Measurements from ENCODE around the gene APOO.
"Not testable (repeated sequence)": the region's sequence is repeated elsewhere in the genome, so short reads cannot be mapped to it uniquely, and the experiment has no call there.

Gene APOO

DNA sequence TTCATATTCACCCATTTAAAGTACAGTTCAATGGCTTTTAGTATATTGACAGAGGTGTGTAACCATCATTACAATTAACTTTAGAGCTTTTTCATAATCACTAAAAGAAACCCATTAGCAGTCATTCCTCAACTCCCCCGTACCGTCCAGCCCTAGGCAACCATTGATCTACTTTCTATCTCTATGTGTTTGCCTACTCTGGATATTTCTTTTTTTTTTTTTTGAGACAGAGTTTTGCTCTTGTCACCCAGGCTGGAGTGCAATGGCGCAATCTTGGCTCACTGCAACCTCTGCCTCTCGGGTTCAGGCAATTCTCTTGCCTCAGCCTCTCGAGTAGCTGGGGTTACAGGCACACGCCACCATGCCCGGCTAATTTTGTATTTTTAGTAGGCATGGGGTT lies 48.5 kb downstream of the APOO start:
- not testable (repeated sequence) for DNase-seq (ENCODE audit: low read depth)

DNA sequence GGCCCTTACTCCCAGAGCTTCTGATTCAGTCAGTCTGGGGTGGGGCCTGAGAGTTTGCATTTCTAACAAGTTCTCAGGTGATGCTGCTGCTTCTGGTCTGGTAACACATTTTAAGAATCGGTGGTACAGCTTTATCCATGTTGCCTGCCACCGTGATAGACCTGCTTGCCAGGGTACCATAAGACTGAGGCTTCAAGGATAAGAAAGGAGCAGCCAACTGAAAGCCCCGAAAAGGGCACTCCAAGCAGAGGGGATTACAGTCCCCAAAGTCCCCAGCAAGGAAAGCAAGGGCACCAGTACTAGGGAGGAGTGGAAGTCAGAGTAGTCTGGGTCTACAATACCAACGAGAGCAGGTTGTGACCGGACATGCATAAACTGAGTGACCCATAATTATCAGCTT lies 49.8 kb downstream of the APOO start:
- no peak for DNase-seq (ENCODE audit: low read depth)

DNA sequence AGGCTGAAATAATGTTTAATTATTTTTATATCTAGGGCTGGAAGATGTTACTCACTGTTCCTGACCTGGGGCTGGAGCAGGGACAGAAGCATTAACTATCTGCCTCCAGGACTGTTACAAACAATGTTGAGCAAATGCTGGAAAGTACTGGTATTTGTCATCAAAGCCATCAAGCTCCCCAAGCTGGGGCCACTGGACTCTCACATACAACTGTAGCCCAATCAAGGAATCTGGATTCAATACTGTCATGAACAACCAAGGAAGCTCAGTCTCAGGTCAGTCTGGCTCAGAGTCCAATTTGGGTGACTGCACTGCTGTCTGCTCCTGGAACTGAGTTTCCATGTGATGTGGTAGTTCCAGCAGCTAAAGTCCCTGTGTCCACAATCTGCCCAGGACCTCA lies 50.4 kb downstream of the APOO start:
- DNase-seq (ENCODE audit: low read depth), result no peak

DNA sequence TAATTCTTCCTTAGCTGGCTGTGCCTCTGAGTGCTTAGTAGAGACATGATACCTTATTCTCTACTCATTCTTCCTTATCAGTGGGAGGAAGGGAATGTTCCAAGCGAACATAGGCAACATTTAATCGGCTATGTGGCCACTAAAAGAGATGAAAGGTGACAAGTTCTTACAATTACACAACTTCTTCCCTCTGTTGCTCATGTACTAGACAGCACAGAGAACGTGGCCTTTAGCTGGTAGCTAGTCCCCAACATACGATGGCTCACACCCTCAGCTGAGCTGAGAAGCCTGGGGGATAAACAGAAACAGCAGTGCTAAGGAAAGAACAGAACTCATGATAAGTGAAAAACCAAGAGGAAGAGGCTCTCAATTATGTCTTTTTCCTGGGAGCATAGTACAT lies 52.2 kb downstream of the APOO start:
- no peak for DNase-seq (ENCODE audit: low read depth)

DNA sequence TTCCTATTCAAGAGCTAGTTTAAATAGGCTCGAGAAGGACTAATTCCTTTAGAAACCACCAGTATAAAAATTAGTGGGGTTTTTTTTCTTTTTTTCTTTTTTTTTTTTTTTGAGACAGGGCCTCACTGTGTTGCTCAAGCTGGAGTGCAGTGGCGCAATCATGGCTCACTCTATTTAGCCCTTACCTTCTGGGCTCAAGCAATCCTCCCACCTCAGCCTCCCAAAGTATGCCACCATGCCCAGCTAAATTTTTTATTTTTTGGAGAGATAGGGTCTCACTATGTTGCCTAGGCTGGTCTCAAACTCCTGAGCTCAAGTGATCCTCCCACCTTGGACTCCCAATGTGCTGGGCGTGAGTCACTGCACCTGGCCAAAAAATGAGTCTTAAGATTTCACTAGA lies 52.8 kb downstream of the APOO start:
- no peak for DNase-seq (ENCODE audit: low read depth)

DNA sequence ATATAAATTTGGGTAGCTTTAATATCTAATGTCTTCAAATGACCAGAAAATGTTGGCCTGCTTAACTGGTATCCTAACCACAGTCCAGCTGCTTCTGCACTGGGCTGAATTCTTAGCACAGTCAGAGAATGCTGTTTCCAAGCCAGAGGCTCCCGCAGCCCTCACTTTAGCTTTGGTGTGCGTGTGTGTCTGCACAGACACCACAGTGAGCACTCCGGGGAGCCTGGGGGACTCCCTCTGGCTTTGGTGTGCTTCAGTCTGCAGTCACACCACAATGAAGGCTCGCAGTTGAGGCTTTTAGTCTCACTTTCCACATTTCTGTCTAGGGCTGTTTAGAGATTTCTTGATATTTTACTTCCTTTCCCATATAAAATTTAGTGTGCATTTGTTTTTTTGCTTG lies 53.6 kb downstream of the APOO start:
- DNase-seq (ENCODE audit: low read depth), result no peak

DNA sequence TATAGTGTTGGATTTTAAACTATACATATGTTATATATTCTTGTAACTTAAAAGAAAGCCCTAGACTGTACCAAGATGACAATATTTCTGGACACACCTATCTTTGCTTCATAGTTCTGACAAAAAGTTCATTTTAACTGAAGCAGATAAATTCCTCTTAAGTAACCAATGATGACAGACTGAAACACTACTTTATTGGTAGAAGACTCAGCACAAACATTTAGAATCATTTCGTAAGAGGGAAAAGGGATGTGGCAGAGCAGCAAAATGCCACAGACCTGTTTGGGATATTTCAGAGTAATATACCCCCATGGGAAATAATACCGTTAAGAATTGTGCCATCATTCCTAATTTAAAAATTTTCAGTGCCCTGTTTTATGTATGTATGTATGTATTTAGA lies 56.2 kb downstream of the APOO start:
- no peak for DNase-seq (ENCODE audit: low read depth)

DNA sequence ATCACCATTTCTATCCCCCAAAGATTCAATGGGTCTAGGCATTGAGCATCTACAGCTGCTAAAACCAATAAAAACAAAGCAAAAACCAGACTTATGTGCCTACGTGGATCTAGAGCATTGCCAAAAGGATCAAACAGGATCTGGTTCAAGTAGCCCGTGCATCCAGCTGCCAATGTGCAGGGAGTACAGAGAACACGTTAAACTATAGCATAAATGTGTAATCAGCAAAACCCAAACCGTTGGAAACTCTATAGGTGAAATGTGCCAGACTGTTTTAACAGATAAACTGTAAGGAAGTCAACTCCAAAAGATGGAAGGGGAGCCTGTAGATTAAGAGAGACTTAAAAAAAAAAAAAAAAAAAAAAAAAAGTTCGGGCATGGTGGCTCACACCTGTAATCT lies 58.5 kb downstream of the APOO start:
- no peak for DNase-seq (ENCODE audit: low read depth)

DNA sequence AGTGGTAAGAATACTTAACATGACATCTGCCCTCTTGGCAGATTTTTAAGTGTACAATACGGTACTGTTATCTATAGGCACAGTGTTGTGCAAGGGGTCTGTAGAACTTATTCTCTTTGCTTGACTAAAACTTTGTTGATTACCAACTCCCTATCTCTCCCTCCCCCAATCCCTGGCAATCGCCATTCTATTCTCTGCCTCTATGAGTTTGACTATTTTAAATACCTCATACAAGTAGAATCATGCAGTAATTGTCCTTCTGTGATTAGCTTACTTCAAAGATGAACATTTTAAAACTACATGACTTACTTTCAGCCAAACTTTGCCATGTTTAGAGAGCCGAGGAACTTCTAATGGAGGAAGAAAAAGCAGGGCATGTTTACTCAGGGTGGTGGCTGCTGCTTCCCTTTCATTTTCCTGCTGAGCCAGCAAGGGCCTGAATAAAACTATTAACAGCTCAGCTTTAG lies 62.4 kb downstream of the APOO start:
- no peak for DNase-seq (ENCODE audit: low read depth)

DNA sequence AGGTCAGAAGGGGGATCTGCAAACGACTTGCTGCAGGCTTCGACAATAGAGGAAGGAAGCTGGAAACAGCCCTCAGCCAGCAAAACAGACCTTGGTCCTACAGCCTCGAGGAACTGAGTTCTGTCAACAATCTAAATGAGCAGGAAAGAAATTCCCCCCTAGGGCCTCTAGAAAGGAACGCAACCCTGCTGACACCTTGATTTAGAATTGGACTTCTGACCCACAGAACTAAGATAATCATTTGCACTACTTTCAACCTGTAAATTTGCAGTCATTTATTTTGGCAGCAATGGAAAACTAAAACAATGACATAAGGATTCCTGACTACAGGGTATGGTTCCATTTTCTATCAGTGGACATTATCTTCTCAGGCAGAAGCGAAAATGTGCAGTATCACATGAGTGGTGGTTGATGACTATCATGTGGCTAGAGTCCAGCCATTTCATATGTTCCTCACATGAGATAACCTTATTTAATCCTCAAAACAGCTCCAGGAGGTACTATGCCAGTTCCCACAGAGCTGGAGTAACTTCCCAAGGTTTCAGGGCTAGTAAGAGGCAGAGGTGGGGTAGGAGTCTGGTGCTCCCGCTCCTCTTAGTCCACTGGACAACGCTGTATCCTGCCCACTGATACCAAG lies 63.1 kb downstream of the APOO start:
- DNase-seq (ENCODE audit: low read depth), result no peak

DNA sequence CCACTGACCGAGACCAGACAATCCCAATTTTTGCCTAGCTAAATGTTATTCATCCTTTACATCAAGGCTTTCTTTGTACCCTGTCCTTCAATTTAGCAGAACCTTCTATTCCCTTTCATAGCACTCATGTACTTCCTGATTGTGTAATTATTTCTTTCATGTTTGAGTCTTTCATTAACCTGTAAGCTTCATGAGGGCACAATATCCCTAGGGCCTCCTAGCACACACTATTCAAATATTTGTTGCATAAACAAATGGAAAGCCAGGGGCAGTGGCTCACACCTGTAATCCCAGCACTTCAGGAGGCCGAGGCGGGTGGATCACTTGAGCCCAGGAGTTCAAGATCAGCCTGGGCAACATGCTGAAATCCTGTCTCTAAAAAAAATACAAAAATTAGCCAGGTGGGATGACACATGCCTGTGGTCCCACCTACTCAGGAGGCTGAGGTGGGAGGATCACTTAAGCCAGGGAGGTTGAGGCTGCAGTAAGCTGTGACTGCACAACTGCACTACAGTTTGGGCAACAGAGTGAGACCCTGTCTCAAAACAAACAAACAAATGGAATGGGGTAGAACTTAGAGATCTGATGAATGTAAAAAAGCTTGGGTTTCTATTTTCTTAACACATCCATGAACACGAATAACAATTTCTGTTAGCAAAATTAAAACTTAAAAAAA lies 65.8 kb downstream of the APOO start:
- DNase-seq (ENCODE audit: low read depth), result no peak

DNA sequence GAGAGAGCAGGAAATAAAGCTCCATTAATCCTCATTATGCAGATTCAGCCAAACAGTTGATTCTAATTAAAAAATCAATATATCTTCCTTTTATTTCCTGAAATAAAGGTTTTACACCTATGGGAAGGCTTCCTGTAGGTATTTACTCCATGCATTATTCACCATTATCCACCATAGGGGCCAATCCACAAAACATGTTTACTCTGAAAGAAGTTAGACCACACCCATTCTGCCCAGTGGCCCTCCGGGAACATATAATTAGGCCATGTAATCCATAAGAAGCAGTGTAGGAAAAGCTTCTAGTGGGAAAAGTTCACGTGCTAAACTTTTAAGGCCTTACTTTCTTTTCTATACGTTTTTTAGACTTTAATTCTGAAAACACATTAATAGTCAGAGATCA lies 67.1 kb downstream of the APOO start:
- DNase-seq (ENCODE audit: low read depth), result no peak

DNA sequence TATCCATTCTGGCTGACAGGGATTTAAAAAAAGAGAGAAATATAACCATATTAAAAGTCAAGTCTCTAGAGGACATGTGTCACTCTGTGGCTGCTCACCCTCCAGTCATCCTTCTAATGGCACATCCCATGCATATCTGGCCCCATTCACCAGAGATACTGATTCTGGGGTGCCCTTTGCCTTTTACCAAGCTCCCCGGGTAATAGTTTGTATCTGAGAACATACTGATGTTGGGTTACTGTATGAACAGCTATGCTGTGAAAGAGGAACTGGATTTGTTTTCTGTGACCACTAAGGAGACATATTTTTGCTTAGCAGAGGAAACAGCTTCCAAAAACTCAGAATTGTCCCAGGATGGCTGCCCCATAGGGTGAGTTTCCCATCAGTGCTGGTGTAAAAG lies 68.8 kb downstream of the APOO start:
- DNase-seq (ENCODE audit: low read depth), result no peak

DNA sequence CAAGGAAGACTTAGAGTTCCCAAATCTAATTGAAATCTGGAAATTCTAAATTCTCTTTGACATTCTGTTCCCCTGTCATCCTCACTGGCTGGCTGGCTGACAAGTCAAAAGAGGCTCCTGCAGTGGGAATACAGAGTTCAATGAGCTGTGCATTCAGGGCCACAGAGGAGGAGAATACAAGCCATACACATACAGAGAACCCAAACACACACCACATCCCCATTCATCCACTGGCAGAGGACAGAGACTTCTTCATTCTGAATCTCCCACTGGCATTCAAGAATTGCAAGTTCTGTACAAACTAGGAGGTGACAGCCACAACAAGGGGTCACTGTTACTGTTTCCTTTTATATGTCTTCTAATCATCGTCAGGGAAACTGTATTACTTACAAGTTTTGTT lies 75.0 kb downstream of the APOO start:
- no peak for DNase-seq (ENCODE audit: low read depth)

DNA sequence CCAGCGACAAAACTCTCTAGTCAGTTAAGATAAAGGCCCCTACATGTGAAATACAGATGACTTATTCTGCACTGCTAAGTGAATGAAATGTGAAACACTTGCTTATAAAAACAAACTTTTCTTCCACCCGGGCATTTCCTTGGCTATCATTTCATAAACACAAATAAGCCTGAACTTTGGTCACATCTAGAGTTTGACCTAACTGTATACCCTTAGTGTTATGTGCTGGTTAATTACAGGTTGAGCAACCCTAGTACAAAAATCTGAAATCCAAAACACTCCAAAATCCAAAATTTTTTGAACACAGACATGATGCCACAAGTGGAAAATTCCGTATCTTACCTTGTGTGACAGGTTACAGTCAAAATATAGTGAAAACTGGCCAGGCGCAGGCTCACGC lies 78.9 kb downstream of the APOO start:
- no peak for DNase-seq (ENCODE audit: low read depth)

DNA sequence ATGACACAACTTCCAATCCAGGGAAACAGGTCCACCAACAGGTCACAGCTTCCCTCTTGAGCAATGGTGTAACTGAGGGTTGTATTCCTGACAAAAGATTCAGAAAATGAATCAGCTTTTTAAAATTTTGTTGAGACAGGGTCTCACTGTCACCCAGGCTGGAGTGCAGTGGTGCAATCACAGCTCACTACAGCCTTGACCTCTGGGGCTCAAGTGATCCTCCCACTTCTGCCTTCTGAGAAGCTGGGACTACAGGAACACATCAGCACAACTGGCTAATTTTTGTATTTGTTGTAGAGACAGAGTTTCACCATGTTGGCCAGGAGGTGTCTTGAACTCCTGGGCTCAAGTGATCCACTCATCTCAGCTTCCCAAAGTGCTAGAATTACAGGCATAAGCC lies 81.1 kb downstream of the APOO start:
- no peak for DNase-seq (ENCODE audit: low read depth)

DNA sequence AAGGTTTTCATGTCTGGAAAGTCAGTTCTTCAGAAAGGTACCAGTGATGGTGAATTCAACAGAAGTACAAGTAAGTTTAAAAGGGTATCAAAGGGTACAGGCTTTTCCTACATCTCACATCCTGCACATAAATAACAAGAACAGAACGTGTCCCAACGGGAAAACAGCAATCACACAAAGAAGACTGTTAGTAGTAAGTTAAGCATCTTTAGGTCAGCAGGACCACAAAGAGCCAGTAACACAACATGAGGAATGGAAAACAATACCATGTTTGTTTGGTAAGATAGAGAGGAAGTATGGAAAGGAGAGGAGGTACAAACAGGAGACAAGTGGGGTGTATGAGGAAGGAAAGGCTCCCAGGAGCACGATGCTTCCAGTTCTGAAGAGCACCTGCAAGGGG lies 81.5 kb downstream of the APOO start:
- DNase-seq (ENCODE audit: low read depth), result no peak

DNA sequence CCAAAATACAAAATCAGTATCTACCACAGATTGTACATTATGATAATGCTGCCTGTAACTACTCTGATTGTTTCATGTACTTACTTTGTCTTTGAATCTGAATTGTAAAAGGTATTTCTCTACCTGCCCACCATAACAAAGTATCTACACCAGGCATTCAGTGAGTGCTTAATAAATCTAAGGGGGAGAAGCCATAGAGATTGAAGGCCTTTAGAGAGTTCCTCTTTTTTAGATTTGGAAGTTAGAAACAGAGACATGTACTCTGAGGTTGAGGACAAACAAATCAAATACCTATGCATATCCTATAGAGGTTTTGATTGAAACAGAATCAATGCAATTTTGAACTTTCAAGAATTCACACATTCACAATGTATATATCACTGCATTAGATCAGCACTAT lies 82.1 kb downstream of the APOO start:
- DNase-seq (ENCODE audit: low read depth), result no peak

DNA sequence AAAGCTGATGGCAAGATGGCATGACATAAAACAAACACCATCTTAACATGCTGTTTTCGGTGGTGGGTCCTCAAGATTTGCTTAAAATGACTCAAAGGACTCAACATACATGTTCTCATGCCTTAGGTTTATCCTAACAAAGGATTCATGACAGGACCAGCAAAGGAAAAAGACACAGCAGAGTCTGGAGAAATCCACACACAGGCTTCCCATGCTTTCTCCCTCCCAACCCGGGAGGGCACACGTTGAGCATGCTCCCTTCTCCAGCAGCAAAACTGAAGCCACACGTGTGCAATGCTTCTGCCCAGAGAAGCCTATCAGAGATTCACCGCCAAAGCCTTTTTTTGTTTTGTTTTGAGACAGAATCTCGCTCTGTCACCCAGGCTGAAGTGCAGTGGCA lies 84.9 kb downstream of the APOO start:
- DNase-seq (ENCODE audit: low read depth), result no peak

DNA sequence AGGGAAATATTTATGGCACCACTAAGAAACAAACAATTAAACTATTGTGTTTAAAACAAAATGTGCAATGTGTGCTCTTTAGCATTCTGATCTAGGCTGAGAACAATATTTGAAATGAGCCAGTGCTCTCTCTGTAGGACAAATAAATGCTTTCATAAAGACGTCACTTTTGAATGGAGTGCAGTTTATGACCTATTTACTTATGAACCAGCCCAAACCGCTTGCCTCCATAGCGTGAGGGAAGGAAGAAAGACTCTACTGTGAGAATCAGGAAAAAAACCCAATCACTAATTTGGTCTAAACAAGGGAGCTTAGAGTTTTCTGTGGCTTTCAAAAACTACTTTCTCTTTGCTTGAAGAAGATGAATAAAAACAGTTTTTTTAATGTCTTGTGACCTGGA lies 85.3 kb downstream of the APOO start:
- DNase-seq (ENCODE audit: low read depth), result no peak

DNA sequence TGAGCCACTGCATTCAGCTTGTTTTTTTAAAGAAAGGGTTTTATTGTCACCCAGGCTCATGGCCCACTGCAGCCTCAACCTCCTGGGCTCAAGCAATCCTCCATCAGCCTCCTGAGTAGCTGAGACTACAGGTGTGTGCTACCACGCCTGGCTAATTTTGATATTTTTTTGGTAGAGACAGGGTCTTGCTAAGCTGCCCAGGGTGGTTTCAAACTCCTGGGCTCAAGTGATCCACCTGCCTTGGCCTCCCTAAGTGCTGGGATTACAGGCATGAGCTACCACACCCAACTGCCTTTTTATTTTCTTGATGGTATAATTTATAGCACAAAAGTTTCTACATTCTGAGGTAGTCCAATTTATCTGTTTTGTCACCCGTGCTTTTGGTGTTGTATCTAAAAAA lies 85.9 kb downstream of the APOO start:
- no peak for DNase-seq (ENCODE audit: low read depth)

DNA sequence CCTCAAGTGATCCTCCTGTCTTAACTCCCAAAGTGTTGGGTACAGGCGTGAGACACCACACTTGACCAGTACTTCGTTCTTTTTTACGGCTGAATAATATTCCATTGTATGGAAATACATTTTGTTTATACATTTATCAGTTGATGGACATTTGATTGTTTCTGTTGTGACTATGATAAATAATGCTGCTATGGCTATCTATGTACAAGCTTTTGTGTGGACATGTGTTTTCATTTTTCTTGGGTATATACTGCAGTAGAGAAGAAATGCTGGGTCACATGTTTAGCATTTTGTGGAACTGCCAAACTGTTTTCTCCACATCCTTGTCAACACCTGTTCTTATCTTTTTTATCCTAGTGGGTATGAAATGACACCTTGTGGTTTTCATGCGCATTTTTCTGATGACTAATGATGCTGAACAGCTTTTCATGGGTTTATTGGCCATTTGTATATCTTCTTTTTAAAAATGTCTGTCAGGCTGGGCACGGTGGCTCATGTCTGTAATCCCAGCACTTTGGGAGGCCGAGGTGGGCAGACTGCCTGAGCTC lies 87.4 kb downstream of the APOO start:
- no peak for DNase-seq (ENCODE audit: low read depth)

DNA sequence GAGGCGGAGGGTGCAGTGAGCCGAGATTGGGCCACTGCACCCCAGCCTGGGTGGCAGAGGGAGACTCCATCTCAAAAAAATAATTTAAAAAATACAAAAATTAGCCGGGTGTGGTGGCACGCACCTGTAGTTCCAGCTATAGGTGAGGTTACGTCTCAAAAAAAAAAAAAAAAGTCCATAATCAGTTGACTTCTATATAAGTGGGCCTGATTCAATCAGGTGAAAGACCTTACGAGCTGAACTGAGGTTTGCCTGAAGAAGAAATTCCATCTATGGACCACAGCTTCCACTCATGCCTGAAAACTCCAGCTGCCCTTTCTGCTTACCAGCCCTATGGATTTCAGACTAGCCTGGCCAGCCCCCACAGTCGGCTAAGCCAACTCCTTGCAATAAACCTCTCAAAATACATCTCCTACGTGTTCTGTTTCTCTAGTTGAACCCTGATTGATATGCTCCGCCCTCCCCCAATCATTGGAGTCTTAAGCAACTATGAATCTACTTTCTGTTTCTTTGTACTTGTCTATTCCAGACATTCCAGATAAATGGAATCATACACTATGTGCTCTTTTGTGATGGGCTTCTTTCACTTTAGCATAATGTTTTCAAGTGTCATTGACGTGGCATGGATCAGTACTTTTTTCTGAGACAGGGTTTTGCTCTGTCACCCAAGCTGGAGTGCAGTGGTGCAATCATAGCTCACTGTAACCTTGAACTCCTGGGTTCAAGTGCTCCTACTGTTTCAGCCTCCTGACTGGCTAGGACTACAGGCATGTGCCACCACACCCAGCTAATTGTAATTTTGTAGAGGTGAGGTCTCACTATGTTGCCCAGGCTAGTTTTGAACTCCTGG lies 88.1 kb downstream of the APOO start:
- no peak for DNase-seq (ENCODE audit: low read depth)

All from GM04504 (cell line).